K562 (cell line): ENCODE results near the gene IQCE. TPM values are rescaled to one million over a fixed set of nuclear protein-coding genes. Genes with fewer than 3 reads are reported as not detected.
A peak's percentile ranks its signal among the peaks of the same experiment; 100 is the strongest.

ENCODE experiments used
- ATAC-seq: fragments of 200-7000 bp; cut with Tn5 transposase; 3 replicates; pipeline ENCODE4 v1.9.1; 2020; ENCODE audit warnings: moderate library complexity
- BruUV-seq: library from RNA; stranded (reverse); fragments of 400-500 nt; replicated peaks from 2 replicates; lab custom pipeline; 2021; lab: Mats Ljungman, UMichigan
- CTCF ChIA-PET: fragments of 300-600 bp; formaldehyde crosslinking; extraction: SDS; loops from one replicate; lab custom pipeline; 2021; ENCODE audit warnings: low intra/inter-chr PET ratio; lab: Yijun Ruan, JAX
- POLR2A ChIA-PET: fragments of 300-600, 350-650 bp; sonication (Branson Sonifier 250); formaldehyde crosslinking; extraction: SDS; loops from one replicate; lab custom pipeline; 2021; ENCODE audit warnings: antibody characterized with exemption, inconsistent platforms; lab: Yijun Ruan, JAX
- DNase-seq, 4 experiments: peaks; one replicate each; pipeline versions ENCODE4 v3.0.0 to v3.0.0-alpha.2; 2011 to 2018; ENCODE audit warnings: low spot score in 3 of 4, mixed read lengths in 3 of 4; ENCODE audit errors: extremely low read depth in 1 of 4
- FAIRE-seq: peaks from 2 replicates; lab custom pipeline; 2011; peaks lifted over from hg19 to GRCh38; lab: Jason Lieb, UNC
- H2AFZ ChIP-seq: 2 replicates; pipeline ENCODE4 v1.6.0; 2011; ENCODE audit warnings: low read depth, low read length, control low read depth, inconsistent platforms
- H3K27ac ChIP-seq: fragments of 200-600 bp; 3 replicates; pipeline ENCODE4 v1.8.0; 2011; ENCODE audit warnings: low read depth, mild to moderate bottlenecking, control low read depth, inconsistent platforms, low read length, moderate library complexity, mixed read lengths; ENCODE audit errors: extremely low read depth
- H3K27me3 ChIP-seq, 2 experiments: fragments of 300-600 bp in 1 of 2; 2 replicates in 1 of 2; 3 replicates in 1 of 2; pipeline versions ENCODE4 v1.6.0 to v1.8.0; 2011; ENCODE audit warnings: inconsistent platforms in 2 of 2, low read length in 2 of 2, mild to moderate bottlenecking in 1 of 2, mixed read lengths in 1 of 2, moderate library complexity in 1 of 2; ENCODE audit not compliant: control insufficient read depth in 2 of 2, insufficient read depth in 2 of 2
- H3K36me3 ChIP-seq: fragments of 300-600 bp; 3 replicates; pipeline ENCODE4 v1.8.0; 2011; ENCODE audit warnings: mild to moderate bottlenecking, low read length, inconsistent platforms; ENCODE audit not compliant: control insufficient read depth, insufficient read depth
- H3K4me1 ChIP-seq, 2 experiments: fragments of 200-600 bp in 1 of 2; replicated peaks in 1 of 2; 2 replicates in 1 of 2; 3 replicates in 1 of 2; pipeline versions ENCODE4 v1.5.1 to v1.8.0; 2011; ENCODE audit warnings: inconsistent platforms in 2 of 2, low read length in 2 of 2, mild to moderate bottlenecking in 1 of 2, mixed read lengths in 1 of 2, moderate library complexity in 1 of 2; ENCODE audit not compliant: control insufficient read depth in 2 of 2, insufficient read depth in 2 of 2
- H3K4me2 ChIP-seq: 2 replicates; pipeline ENCODE4 v1.6.1; 2011; ENCODE audit warnings: low read length, control low read depth, inconsistent platforms, mixed read lengths; ENCODE audit not compliant: insufficient read depth
- H3K4me3 ChIP-seq: fragments of 200-600 bp; sonication (generic), shearing (Covaris generic); 2 replicates; pipeline ENCODE4 v1.5.1; 2016; ENCODE audit warnings: control low read depth, inconsistent platforms
- H3K79me2 ChIP-seq: fragments of 200-600 bp; 3 replicates; pipeline ENCODE4 v1.8.0; 2011; ENCODE audit warnings: low read length, inconsistent platforms; ENCODE audit not compliant: control insufficient read depth, insufficient read depth
- H3K9ac ChIP-seq, 2 experiments: 2 replicates each; pipeline versions ENCODE4 v1.6.0 to v1.6.1; 2011; ENCODE audit warnings: low read depth in 2 of 2, low read length in 2 of 2, control low read depth in 1 of 2, inconsistent platforms in 1 of 2, mild to moderate bottlenecking in 1 of 2, mixed read lengths in 1 of 2; ENCODE audit not compliant: insufficient read depth in 1 of 2
- H3K9me1 ChIP-seq: one replicate; pipeline ENCODE4 v1.6.0; 2011; ENCODE audit warnings: inconsistent platforms, mild to moderate bottlenecking, low read length, moderate library complexity; ENCODE audit not compliant: control insufficient read depth, insufficient read depth
- H3K9me3 ChIP-seq: replicated peaks from 2 replicates; pipeline ENCODE4 v1.5.1; 2011; ENCODE audit warnings: low read depth, low read length, inconsistent platforms; ENCODE audit not compliant: control insufficient read depth, insufficient read depth
- H4K20me1 ChIP-seq: replicated peaks from 2 replicates; pipeline ENCODE4 v1.6.1; 2011; ENCODE audit warnings: low read length, inconsistent platforms, mixed read lengths; ENCODE audit not compliant: control insufficient read depth, insufficient read depth
- ID3 ChIP-seq, 2 experiments: fragments of 250-450 bp in 1 of 2; fragments of 450-650 bp in 1 of 2; sonication (Bioruptor Pico) in 1 of 2; IDR thresholded peaks; 2 replicates each; pipeline versions ENCODE4 v1.6.1 to v1.8.0; 2016 to 2021; ENCODE audit warnings: mild to moderate bottlenecking in 2 of 2, moderate library complexity in 2 of 2, missing compliant biosample characterization in 1 of 2, missing genetic modification characterization in 1 of 2
- PYGO2 ChIP-seq: fragments of 450-650 bp; IDR thresholded peaks from 2 replicates; pipeline ENCODE4 v1.6.1; 2016; ENCODE audit warnings: mild to moderate bottlenecking, missing genetic modification characterization, moderate library complexity, missing compliant biosample characterization
- RBM17 ChIP-seq: fragments of 200-400 bp; formaldehyde crosslinking; IDR thresholded peaks from 2 replicates; pipeline ENCODE4 v1.6.1; 2017; ENCODE audit warnings: low read depth, mild to moderate bottlenecking, low read length, borderline replicate concordance
- SETDB1 ChIP-seq: IDR thresholded peaks from one replicate; pipeline ENCODE4 v1.6.1; 2012; ENCODE audit warnings: low read length, control low read depth, inconsistent platforms
- SREBF2 ChIP-seq: sonication (generic); formaldehyde crosslinking; IDR thresholded peaks from 2 replicates; pipeline ENCODE4 v1.4.0; 2020; ENCODE audit warnings: mild to moderate bottlenecking, missing genetic modification reagents
- ZBTB7A ChIP-seq: IDR thresholded peaks from 2 replicates; pipeline ENCODE4 v1.6.1; 2011; ENCODE audit warnings: low read depth, mild to moderate bottlenecking, low read length, moderate library complexity, borderline replicate concordance; ENCODE audit not compliant: control insufficient read depth
- WGBS: fragments of 100-300 bp; shearing (Covaris generic); methylation state at CpG from one replicate; pipeline ENCODE4 v1.1.6; 2016; ENCODE audit warnings: low coverage, mixed read lengths; ENCODE audit not compliant: insufficient coverage; ENCODE audit errors: missing lambda C conversion rate; 5-methylcytosine and 5-hydroxymethylcytosine counted together
- in situ Hi-C: fragments of 300-500 bp; cut with MboI; formaldehyde crosslinking; loops from 4 replicates; pipeline ENCODE4 v1.15.0; 2018; ENCODE audit warnings: inconsistent platforms, mixed read lengths
- intact Hi-C: fragments of 100-400 bp; cut with micrococcal nuclease; formaldehyde crosslinking; loops from 2 replicates; pipeline ENCODE4 v1.14.2; 2022
- polyA plus RNA-seq, 8 experiments: library from polyadenylated mRNA; depleted of rRNA in 4 of 8; stranded (reverse) in 5 of 8; unstranded in 3 of 8; fragments of >200 nt; fragmentation: Nextera tagmentation in 2 of 8; fragmentation: Illumina TruSeq in 1 of 8; extraction: Ambion mirVana in 2 of 8; extraction: Trizol in 1 of 8; gene quantifications; 2 replicates each; pipeline versions ENCODE4 v1.2.1 to v1.2.3, GENCODE V29; 2011 to 2014; ENCODE audit warnings: inconsistent platforms in 1 of 8, missing spikeins in 1 of 8
- total RNA-seq, 7 experiments: library from RNA; depleted of rRNA in 6 of 7; stranded (reverse); fragments of >200 nt in 6 of 7; fragmentation: Illumina TruSeq in 2 of 7; extraction: Trizol in 2 of 7; gene quantifications; 2 replicates each; pipeline versions ENCODE4 v1.2.1 to v1.2.3, GENCODE V29; 2011 to 2021; ENCODE audit warnings: low replicate concordance in 1 of 7

The IQCE gene
- total and polyA plus RNA-seq, 9 of the 15 experiments (the other 6 are each of a cell fraction or from before 2014, with no cell fraction given) = 0.18 to 8.5 (median 4.2) TPM

- TF ChIP-seq SREBF2 (CRISPR knock-in tag) (no peak), SETDB1 (no peak)
Observed at GRCh38 chr7:2644562-2645273, 85.9 kb downstream of the IQCE start (continued).

GRCh38 chr7:2645274-2645868, 86.6 kb downstream of the IQCE start:
- Histone ChIP-seq H3K4me3 (no peak overlapping the region), H3K9me3 (no peaks in the 10 kb centered on the region), H3K27ac (no peak overlapping the region), H3K9me1 (no peaks in the 10 kb centered on the region), H3K4me2 (no peak overlapping the region), H3K4me1 (peaks cover 6 to 84% of the 10 kb centered on the region in 2 experiments; a peak in 3 of 5 replicates), H3K27me3 (no peaks in the 10 kb centered on the region), H3K9ac (peak overlapping the region in 1 of 2 experiments; percentile 37; a peak in 2 of 4 replicates), H3K36me3 (no peaks in the 10 kb centered on the region), H3K79me2 (no peaks in the 10 kb centered on the region), H2AFZ (no peak overlapping the region), H4K20me1 (0 out of 2 replicates have a peak, but pooled peaks cover 5% of the 10 kb centered on the region)
- TF ChIP-seq PYGO2 (tag) = no peak
- TF ChIP-seq ID3 (CRISPR knock-in tag; IDR thresholded peaks at IDR 0.05) = no peak
- TF ChIP-seq ID3 (tag; IDR thresholded peaks at IDR 0.05) = no peak
- peak; percentile 41; the same call in 1 of the 2 replicates for TF ChIP-seq ZBTB7A
- no peak for TF ChIP-seq RBM17
- no peak for DNase-seq
- ATAC-seq = no peak
- in situ Hi-C loops (no loop called here), intact Hi-C loops (no loop called here)
- ChIA-PET CTCF (no interaction called here), POLR2A (interaction anchor here (0.6 to 1.2 kb wide), 4 partner anchors 10 to 501 kb away, joined by 3 to 5 read pairs (median 3); no protein-coding TSS in a partner anchor)
- FAIRE-seq = no peak
- 24% methylated on average over 14 of the region's 14 CpGs for WGBS
- no TSS peak for BruUV-seq
